Neural crest cell (in vitro differentiated cells): Measurements from ENCODE around the gene TANGO2. TPM values are rescaled to one million over a fixed set of nuclear protein-coding genes. Genes with fewer than 3 reads are reported as not detected.
A peak's percentile ranks its signal among the peaks of the same experiment; 100 is the strongest.

ENCODE experiments used
- DNase-seq: peaks from one replicate; pipeline ENCODE4 v3.0.0; 2021; ENCODE audit warnings: low read depth, mixed read lengths, low spot score
- H3K27ac Mint-ChIP-seq: one replicate; pipeline ENCODE4 v1.8.0; 2021; ENCODE audit warnings: mild to moderate bottlenecking, mixed read lengths; ENCODE audit not compliant: unreplicated experiment
- H3K27me3 Mint-ChIP-seq: 2 replicates; pipeline ENCODE4 v1.8.0; 2021; ENCODE audit warnings: low read depth, mild to moderate bottlenecking, mixed read lengths
- H3K36me3 Mint-ChIP-seq: 2 replicates; pipeline ENCODE4 v1.8.0; 2021; ENCODE audit warnings: low read depth, mild to moderate bottlenecking, mixed read lengths
- H3K4me1 Mint-ChIP-seq: 2 replicates; pipeline ENCODE4 v1.8.0; 2021; ENCODE audit warnings: mixed read lengths
- H3K4me3 Mint-ChIP-seq: one replicate; pipeline ENCODE4 v1.8.0; 2021; ENCODE audit warnings: mild to moderate bottlenecking, mixed read lengths
- H3K9me3 Mint-ChIP-seq: 2 replicates; pipeline ENCODE4 v1.8.0; 2021; ENCODE audit warnings: mixed read lengths
- CTCF ChIP-seq: fragments of 200-600 bp; sonication (generic); conservative IDR thresholded peaks from 2 replicates; pipeline ENCODE4 v1.5.0; 2021; ENCODE audit warnings: antibody characterized with exemption, mild to moderate bottlenecking
- total RNA-seq: library from RNA; stranded (reverse); gene quantifications from 2 replicates; pipeline ENCODE4 v1.2.1, GENCODE V29; 2021

The TANGO2 gene
- total RNA-seq, 1 donor from 2014 or later: 13.4 TPM

- Mint-ChIP-seq H3K27me3 (peaks cover 8% of the 10 kb centered on the region), H3K4me3 (no peak overlapping the region), H3K4me1 (peaks cover 15% of the 10 kb centered on the region), H3K27ac (no peak overlapping the region), H3K9me3 (no peaks in the 10 kb centered on the region), H3K36me3 (peaks cover 7% of the 10 kb centered on the region)
- DNase-seq: no peak
- TF ChIP-seq CTCF: no peak
Measured at GRCh38 chr22:19977296-19978243, 43.3 kb upstream of the TANGO2 start.

GRCh38 chr22:19978748-19979147 lies 42.2 kb upstream of the TANGO2 start:
- H3K27me3 Mint-ChIP-seq: peaks cover 8% of the 10 kb centered on the region

GRCh38 chr22:19979712-19980493 lies 41.0 kb upstream of the TANGO2 start:
- Mint-ChIP-seq H3K36me3 (peaks cover 3% of the 10 kb centered on the region), H3K27ac (peak overlapping the region; percentile 27), H3K9me3 (no peaks in the 10 kb centered on the region), H3K27me3 (peaks cover under 1% of the 10 kb centered on the region), H3K4me3 (peak overlapping the region; percentile 31), H3K4me1 (peaks cover 15% of the 10 kb centered on the region)
- no peak for TF ChIP-seq CTCF
- DNase-seq: no peak

More at GRCh38 chr22:19978748-19979147, 42.2 kb upstream of the TANGO2 start:
- Mint-ChIP-seq H3K36me3 (peaks cover 7% of the 10 kb centered on the region), H3K27ac (no peak overlapping the region), H3K4me3 (no peak overlapping the region), H3K4me1 (peaks cover 15% of the 10 kb centered on the region), H3K9me3 (no peaks in the 10 kb centered on the region)
- TF ChIP-seq CTCF: no peak
- DNase-seq: no peak

GRCh38 chr22:19980766-19981165 lies 40.1 kb upstream of the TANGO2 start:
- Mint-ChIP-seq H3K9me3 (no peaks in the 10 kb centered on the region), H3K27me3 (no peaks in the 10 kb centered on the region), H3K4me3 (no peak overlapping the region), H3K27ac (no peak overlapping the region), H3K4me1 (peaks cover 15% of the 10 kb centered on the region), H3K36me3 (peaks cover 2% of the 10 kb centered on the region)
- no peak for TF ChIP-seq CTCF
- DNase-seq: no peak

GRCh38 chr22:19981171-19981960 lies 39.5 kb upstream of the TANGO2 start:
- no peaks in the 10 kb centered on the region for H3K9me3 Mint-ChIP-seq
- H3K27me3 Mint-ChIP-seq: no peaks in the 10 kb centered on the region
- no peak overlapping the region for H3K27ac Mint-ChIP-seq
- no peak for TF ChIP-seq CTCF
- H3K4me3 Mint-ChIP-seq: no peak overlapping the region
- DNase-seq: no peak
- peaks cover 18% of the 10 kb centered on the region for H3K4me1 Mint-ChIP-seq
- peaks cover 2% of the 10 kb centered on the region for H3K36me3 Mint-ChIP-seq
